Measurements from ENCODE around the gene CCR6. TPM values are rescaled to one million over a fixed set of nuclear protein-coding genes. Genes with fewer than 3 reads are reported as not detected.

CCR6 gene
- total RNA-seq, 4 donors from 2014 or later: not detected

- Histone ChIP-seq H3K9me3 (no peaks in the 10 kb centered on the region), H3K27me3 (peaks cover 0 to 10% (median 0%) of the 10 kb centered on the region in 3 donors), H3K4me1 (no peaks in the 10 kb centered on the region), H3K27ac (no peak overlapping the region), H3K36me3 (no peaks in the 10 kb centered on the region), H3K4me3 (no peak overlapping the region)
- TF ChIP-seq POLR2A (IDR thresholded peaks at IDR 0.05) (no peak), CTCF (IDR thresholded peaks at IDR 0.05 in 4 of 5, conservative IDR thresholded peaks at IDR 0.05 in 1 of 5) (no peak)
- no peak for ATAC-seq
- intact Hi-C loops (cut with DNase I; ENCODE audit: low total_unique reads): loop anchor here (10.0 kb wide), 1 partner anchor 368 kb away; no protein-coding TSS in a partner anchor
- in situ Hi-C loops (cut with MboI; ENCODE audit: low sequenced_read_pairs in 4 of 4): loop anchor here in 2 of 4 donors (25.0 kb wide), 1 partner anchor 356 kb away; no protein-coding TSS in a partner anchor
- no peak for DNase-seq
Measured at GRCh38 chr6:167143041-167143440, 20.1 kb downstream of the CCR6 start.

- H3K4me1 ChIP-seq: no peaks in the 10 kb centered on the region
- peaks cover 0 to 11% (median 0%) of the 10 kb centered on the region in 3 donors for H3K27me3 ChIP-seq
- H3K27ac ChIP-seq: no peak overlapping the region
- H3K36me3 ChIP-seq: no peaks in the 10 kb centered on the region
- H3K4me3 ChIP-seq: no peak overlapping the region
- intact Hi-C loops (cut with DNase I; ENCODE audit: low total_unique reads) (loop anchor here (10.0 kb wide), 1 partner anchor 371 kb away; no protein-coding TSS in a partner anchor), in situ Hi-C loops (cut with MboI; ENCODE audit: low sequenced_read_pairs in 4 of 4) (loop anchor here in 2 of 4 donors (25.0 kb wide), 1 partner anchor 358 kb away; no protein-coding TSS in a partner anchor)
- ATAC-seq (no peak), DNase-seq (no peak)
- no peak for TF ChIP-seq CTCF (IDR thresholded peaks at IDR 0.05 in 4 of 5, conservative IDR thresholded peaks at IDR 0.05 in 1 of 5)
- TF ChIP-seq POLR2A (IDR thresholded peaks at IDR 0.05): no peak
- H3K9me3 ChIP-seq: no peaks in the 10 kb centered on the region
Measured at GRCh38 chr6:167145461-167145860, 22.6 kb downstream of the CCR6 start.

- Histone ChIP-seq H3K27ac (no peak overlapping the region), H3K4me1 (no peaks in the 10 kb centered on the region), H3K9me3 (no peaks in the 10 kb centered on the region), H3K27me3 (peaks cover 0 to 12% (median 0%) of the 10 kb centered on the region in 3 donors), H3K36me3 (no peaks in the 10 kb centered on the region), H3K4me3 (no peak overlapping the region)
- ATAC-seq (no peak), DNase-seq (no peak)
- in situ Hi-C loops (cut with MboI; ENCODE audit: low sequenced_read_pairs in 4 of 4): loop anchor here in 2 of 4 donors (25.0 kb wide), 1 partner anchor 359 kb away; no protein-coding TSS in a partner anchor
- no peak for TF ChIP-seq POLR2A (IDR thresholded peaks at IDR 0.05)
- TF ChIP-seq CTCF (IDR thresholded peaks at IDR 0.05 in 4 of 5, conservative IDR thresholded peaks at IDR 0.05 in 1 of 5): no peak
- intact Hi-C loops (cut with DNase I; ENCODE audit: low total_unique reads): loop anchor here (10.0 kb wide), 1 partner anchor 371 kb away; no protein-coding TSS in a partner anchor
Measured at GRCh38 chr6:167146135-167146534, 23.2 kb downstream of the CCR6 start.

GRCh38 chr6:167146977-167147376 lies 24.1 kb downstream of the CCR6 start:
- H3K9me3 ChIP-seq: no peaks in the 10 kb centered on the region
- H3K27ac ChIP-seq: no peak overlapping the region
- no peak for TF ChIP-seq POLR2A (IDR thresholded peaks at IDR 0.05)
- no peak for TF ChIP-seq CTCF (IDR thresholded peaks at IDR 0.05 in 4 of 5, conservative IDR thresholded peaks at IDR 0.05 in 1 of 5)
- H3K4me1 ChIP-seq: no peaks in the 10 kb centered on the region
- intact Hi-C loops (cut with DNase I; ENCODE audit: low total_unique reads) (loop anchor here (10.0 kb wide), 1 partner anchor 372 kb away; no protein-coding TSS in a partner anchor), in situ Hi-C loops (cut with MboI; ENCODE audit: low sequenced_read_pairs in 4 of 4) (loop anchor here in 2 of 4 donors (25.0 kb wide), 1 partner anchor 360 kb away; no protein-coding TSS in a partner anchor)
- ATAC-seq (no peak), DNase-seq (no peak)
- H3K27me3 ChIP-seq: peaks cover 0 to 12% (median 0%) of the 10 kb centered on the region in 3 donors
- H3K4me3 ChIP-seq: no peak overlapping the region
- no peaks in the 10 kb centered on the region for H3K36me3 ChIP-seq

All from gastrocnemius medialis (tissue), 4 donors.